NCI-H2029 (cell line): ENCODE data around the gene NSRP1.
"Not testable (repeated sequence)": the region's sequence is repeated elsewhere in the genome, so short reads cannot be mapped to it uniquely, and the experiment has no call there.

Experiments
- DNase-seq: peaks from one replicate; lab custom pipeline; 2025; lab: John Stamatoyannopoulos, UW

NSRP1 gene

GRCh38 chr17:30222721-30223175 lies 106.1 kb downstream of the NSRP1 start:
- no peak for DNase-seq

- no peak for DNase-seq
Observed at GRCh38 chr17:30224419-30224960, 107.9 kb downstream of the NSRP1 start.

GRCh38 chr17:30225112-30225511 lies 108.5 kb downstream of the NSRP1 start:
- DNase-seq: no peak

- no peak for DNase-seq
Observed at GRCh38 chr17:30225919-30226553, 109.4 kb downstream of the NSRP1 start.

- DNase-seq: no peak
Observed at GRCh38 chr17:30226878-30227277, 110.3 kb downstream of the NSRP1 start.

- DNase-seq: no peak
Observed at GRCh38 chr17:30228011-30228410, 111.4 kb downstream of the NSRP1 start.

- no peak for DNase-seq
Observed at GRCh38 chr17:30229012-30229411, 112.4 kb downstream of the NSRP1 start.

GRCh38 chr17:30230009-30230408 lies 113.4 kb downstream of the NSRP1 start:
- not testable (repeated sequence) for DNase-seq

GRCh38 chr17:30230596-30231125 lies 114.0 kb downstream of the NSRP1 start:
- DNase-seq: no peak

GRCh38 chr17:30232015-30232823 lies 115.6 kb downstream of the NSRP1 start:
- no peak for DNase-seq

GRCh38 chr17:30232824-30233427 lies 116.3 kb downstream of the NSRP1 start:
- DNase-seq: no peak

- DNase-seq: no peak
Observed at GRCh38 chr17:30234296-30234695, 117.7 kb downstream of the NSRP1 start.

GRCh38 chr17:30234964-30235363 lies 118.3 kb downstream of the NSRP1 start:
- DNase-seq: no peak

- no peak for DNase-seq
Observed at GRCh38 chr17:30235386-30236296, 119.0 kb downstream of the NSRP1 start, which contains the start of gene SLC6A4. Gene SLC6A4, minus strand, starts transcription at chr17:30235697. Its CDS starts 13,739 bp downstream, at chr17:30221958.
